Endodermal cell (in vitro differentiated cells): ENCODE data around the gene THSD7B. TPM values are rescaled to one million over a fixed set of nuclear protein-coding genes. Genes with fewer than 3 reads are reported as not detected.

Experiments
- DNase-seq: peaks from one replicate; pipeline ENCODE4 v3.0.0-alpha.2; 2017
- H3K27ac ChIP-seq: 2 replicates; pipeline ENCODE4 v1.5.1; 2013; ENCODE audit warnings: mild to moderate bottlenecking, low read depth, low read length, moderate library complexity
- H3K27me3 ChIP-seq: 2 replicates; pipeline ENCODE4 v1.6.1; 2013; ENCODE audit warnings: mild to moderate bottlenecking, low read length, moderate library complexity; ENCODE audit not compliant: insufficient read depth, control insufficient read depth, poor library complexity, severe bottlenecking
- H3K36me3 ChIP-seq: 2 replicates; pipeline ENCODE4 v1.7.0; 2013; ENCODE audit warnings: mild to moderate bottlenecking, low read length, moderate library complexity; ENCODE audit not compliant: control insufficient read depth, insufficient read depth
- H3K4me1 ChIP-seq: one replicate; pipeline ENCODE4 v1.7.0; 2013; ENCODE audit warnings: low read length; ENCODE audit not compliant: control insufficient read depth, insufficient read depth
- H3K4me3 ChIP-seq: 2 replicates; pipeline ENCODE4 v1.5.1; 2013; ENCODE audit warnings: mild to moderate bottlenecking, low read length, moderate library complexity
- H3K9ac ChIP-seq: 2 replicates; pipeline ENCODE4 v1.6.1; 2013; ENCODE audit warnings: mild to moderate bottlenecking, low read length, moderate library complexity; ENCODE audit not compliant: poor library complexity, severe bottlenecking; ENCODE audit errors: extremely low read depth
- H3K9me3 ChIP-seq: 2 replicates; pipeline ENCODE4 v1.6.1; 2013; ENCODE audit warnings: mild to moderate bottlenecking, low read length, moderate library complexity; ENCODE audit not compliant: control insufficient read depth
- H3K27ac Mint-ChIP-seq: 2 replicates; pipeline ENCODE4 v1.8.0; 2020; ENCODE audit warnings: mixed read lengths
- H3K27me3 Mint-ChIP-seq: 2 replicates; pipeline ENCODE4 v1.8.0; 2021; ENCODE audit warnings: mild to moderate bottlenecking, mixed read lengths; ENCODE audit not compliant: insufficient read depth
- H3K36me3 Mint-ChIP-seq: 2 replicates; pipeline ENCODE4 v1.8.0; 2020; ENCODE audit warnings: low read depth, mixed read lengths
- H3K4me1 Mint-ChIP-seq: 2 replicates; pipeline ENCODE4 v1.8.0; 2020; ENCODE audit warnings: mixed read lengths
- H3K4me3 Mint-ChIP-seq: 2 replicates; pipeline ENCODE4 v1.8.0; 2020; ENCODE audit warnings: mild to moderate bottlenecking, moderate library complexity, mixed read lengths
- H3K9me3 Mint-ChIP-seq: 2 replicates; pipeline ENCODE4 v1.8.0; 2020; ENCODE audit warnings: mild to moderate bottlenecking, mixed read lengths
- WGBS, 2 experiments: methylation state at CpG; one replicate each; pipeline versions ENCODE4 v1.1.5 to v1.1.7; 2013; ENCODE audit warnings: missing lambda C conversion rate in 2 of 2, mixed read lengths in 1 of 2; ENCODE audit not compliant: insufficient coverage in 1 of 2, insufficient read length in 1 of 2; 5-methylcytosine and 5-hydroxymethylcytosine counted together
- total RNA-seq, 2 donors: library from RNA; stranded (reverse); fragmentation: NEBNext Ultra II Directional in 1 of 2; extraction: Animal tissue kit (Norgen Biotek cat#: 25700) in 1 of 2; gene quantifications; 2 replicates in 1 of 2; 3 replicates in 1 of 2; pipeline ENCODE4 v1.2.1, GENCODE V29; 2021
- TF ChIP-seq, protein P1 (sequence below): fragments of 200-600 bp; sonication (generic); conservative IDR thresholded peaks from 2 replicates; pipeline ENCODE4 v1.5.0; 2021; ENCODE audit warnings: antibody characterized with exemption, mild to moderate bottlenecking

THSD7B gene
- total RNA-seq, 2 donors from 2014 or later, result 1.8 to 2.6 TPM

DNA sequence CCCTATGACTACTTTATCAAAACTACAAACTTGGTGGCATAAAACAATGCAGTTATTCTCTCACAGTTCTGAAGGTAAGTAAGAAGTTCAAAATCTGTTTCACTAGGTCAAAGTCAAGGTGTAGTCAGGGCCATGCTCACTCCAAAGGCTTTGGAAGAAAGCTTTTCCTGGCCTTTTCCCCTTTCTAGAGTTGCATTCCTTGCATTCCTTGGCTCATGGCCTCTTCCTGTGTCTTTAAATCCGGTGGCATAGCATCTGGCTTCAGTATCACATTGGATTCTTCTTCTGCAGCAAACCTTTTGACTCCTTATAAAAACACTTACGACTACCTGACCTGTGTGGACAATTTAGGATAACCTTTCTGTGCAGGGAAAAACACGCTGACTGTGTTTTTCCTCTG is 655.4 kb downstream of the THSD7B start:
- DNase-seq, result no peak

DNA sequence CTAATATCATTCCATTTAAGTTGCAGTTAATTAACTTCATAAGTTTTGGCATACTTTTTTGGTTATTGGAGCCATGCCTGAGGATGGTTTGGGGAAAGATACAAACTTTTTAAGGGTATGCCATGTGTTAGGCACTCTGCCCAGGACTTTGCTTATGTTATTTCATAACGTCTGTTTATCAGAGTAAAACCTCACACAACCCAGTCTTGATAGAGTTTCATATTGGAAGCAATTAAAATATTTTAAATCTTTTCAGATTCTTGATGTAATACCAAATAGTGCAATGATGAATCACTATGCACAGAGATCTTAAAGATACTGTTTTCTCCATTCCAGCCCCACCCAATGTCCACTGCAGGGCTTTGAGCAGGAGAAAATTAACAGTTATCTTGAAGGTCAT is 669.8 kb downstream of the THSD7B start:
- H3K36me3 ChIP-seq, result no peaks in the 10 kb centered on the region
- no peaks in the 10 kb centered on the region for H3K36me3 Mint-ChIP-seq
- H3K4me3 ChIP-seq, result no peak overlapping the region
- no peak overlapping the region for H3K9ac ChIP-seq
- 100% methylated on average over 1 of the region's 1 CpG; no CpG with 5 or more reads in 1 of the 2 experiments for WGBS, 2 experiments
- peaks cover 13% of the 10 kb centered on the region for H3K4me1 Mint-ChIP-seq
- H3K27me3 ChIP-seq, result no peaks in the 10 kb centered on the region
- H3K27me3 Mint-ChIP-seq, result no peaks in the 10 kb centered on the region
- no peak overlapping the region for H3K4me3 Mint-ChIP-seq
- peaks cover 2% of the 10 kb centered on the region for H3K9me3 Mint-ChIP-seq
- no peak overlapping the region for H3K27ac Mint-ChIP-seq
- TF ChIP-seq, protein P1, sequence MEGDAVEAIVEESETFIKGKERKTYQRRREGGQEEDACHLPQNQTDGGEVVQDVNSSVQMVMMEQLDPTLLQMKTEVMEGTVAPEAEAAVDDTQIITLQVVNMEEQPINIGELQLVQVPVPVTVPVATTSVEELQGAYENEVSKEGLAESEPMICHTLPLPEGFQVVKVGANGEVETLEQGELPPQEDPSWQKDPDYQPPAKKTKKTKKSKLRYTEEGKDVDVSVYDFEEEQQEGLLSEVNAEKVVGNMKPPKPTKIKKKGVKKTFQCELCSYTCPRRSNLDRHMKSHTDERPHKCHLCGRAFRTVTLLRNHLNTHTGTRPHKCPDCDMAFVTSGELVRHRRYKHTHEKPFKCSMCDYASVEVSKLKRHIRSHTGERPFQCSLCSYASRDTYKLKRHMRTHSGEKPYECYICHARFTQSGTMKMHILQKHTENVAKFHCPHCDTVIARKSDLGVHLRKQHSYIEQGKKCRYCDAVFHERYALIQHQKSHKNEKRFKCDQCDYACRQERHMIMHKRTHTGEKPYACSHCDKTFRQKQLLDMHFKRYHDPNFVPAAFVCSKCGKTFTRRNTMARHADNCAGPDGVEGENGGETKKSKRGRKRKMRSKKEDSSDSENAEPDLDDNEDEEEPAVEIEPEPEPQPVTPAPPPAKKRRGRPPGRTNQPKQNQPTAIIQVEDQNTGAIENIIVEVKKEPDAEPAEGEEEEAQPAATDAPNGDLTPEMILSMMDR, result no peak
- H3K27ac ChIP-seq, result no peak overlapping the region
- no peak for DNase-seq
- no peaks in the 10 kb centered on the region for H3K9me3 ChIP-seq
- peaks cover 9% of the 10 kb centered on the region for H3K4me1 ChIP-seq

More for the DNA sequence above, 655.4 kb downstream of the THSD7B start:
- H3K27ac Mint-ChIP-seq, result no peak overlapping the region
- H3K27me3 Mint-ChIP-seq, result no peaks in the 10 kb centered on the region
- H3K36me3 Mint-ChIP-seq, result peaks cover 4% of the 10 kb centered on the region
- Histone ChIP-seq H3K27me3 (no peaks in the 10 kb centered on the region), H3K4me3 (peak overlapping the region; percentile 65), H3K36me3 (no peaks in the 10 kb centered on the region), H3K9me3 (peaks cover 34% of the 10 kb centered on the region), H3K9ac (no peak overlapping the region), H3K4me1 (peaks cover 5% of the 10 kb centered on the region), H3K27ac (no peak overlapping the region)
- H3K4me3 Mint-ChIP-seq, result no peak overlapping the region
- peaks cover 26% of the 10 kb centered on the region for H3K9me3 Mint-ChIP-seq
- TF ChIP-seq, protein P1, result no peak
- H3K4me1 Mint-ChIP-seq, result peaks cover 8% of the 10 kb centered on the region
- WGBS, 2 experiments, result 52 to 85% methylated on average over 2 to 3 of the region's 3 CpGs

DNA sequence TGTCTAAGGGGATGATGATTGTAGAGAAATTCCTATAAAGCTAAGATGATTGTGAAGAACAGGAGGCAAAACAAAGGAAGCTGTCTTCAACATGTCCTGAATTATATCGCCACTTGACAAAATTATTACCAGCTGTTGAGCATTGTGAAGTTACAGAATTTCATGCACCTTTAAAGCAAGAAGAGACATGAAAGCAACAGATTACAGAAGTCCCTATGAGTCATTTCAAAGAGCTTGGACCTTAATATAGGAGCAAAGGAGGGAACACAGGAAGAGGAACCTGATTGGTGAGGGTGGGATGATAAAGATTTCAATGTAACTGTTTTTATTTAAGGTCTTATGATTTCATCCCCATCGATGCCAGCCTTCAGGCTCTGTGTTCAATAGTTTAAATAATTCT is 672.0 kb downstream of the THSD7B start:
- Histone ChIP-seq H3K4me1 (peaks cover 3% of the 10 kb centered on the region), H3K27me3 (no peaks in the 10 kb centered on the region), H3K36me3 (no peaks in the 10 kb centered on the region), H3K9me3 (no peaks in the 10 kb centered on the region), H3K9ac (no peak overlapping the region), H3K27ac (no peak overlapping the region), H3K4me3 (no peak overlapping the region)
- 98 to 100% methylated on average over 2 of the region's 2 CpGs for WGBS, 2 experiments
- Mint-ChIP-seq H3K27me3 (no peaks in the 10 kb centered on the region), H3K27ac (no peak overlapping the region), H3K36me3 (no peaks in the 10 kb centered on the region), H3K4me3 (no peak overlapping the region), H3K4me1 (peaks cover 10% of the 10 kb centered on the region), H3K9me3 (peaks cover under 1% of the 10 kb centered on the region)
- no peak for DNase-seq
- TF ChIP-seq, protein P1, result no peak
